Loucy (cell line): ENCODE data around the gene LRRC28.

ENCODE experiments used
- H2AFZ ChIP-seq: fragments of 200-600 bp; sonication (generic); 2 replicates; pipeline ENCODE4 v1.6.0; 2016; ENCODE audit warnings: antibody characterized with exemption, mild to moderate bottlenecking, low read length, moderate library complexity
- H3F3A ChIP-seq: fragments of 200-600 bp; 2 replicates; pipeline ENCODE4 v1.6.0; 2016; ENCODE audit warnings: antibody characterized with exemption, low read depth, mild to moderate bottlenecking
- H3K27me3 ChIP-seq: fragments of 200-600 bp; sonication (generic); 2 replicates; pipeline ENCODE4 v1.6.1; 2014; ENCODE audit warnings: low read length, mild to moderate bottlenecking; ENCODE audit not compliant: insufficient read depth, poor library complexity, severe bottlenecking
- H3K36me3 ChIP-seq: fragments of 200-600 bp; sonication (generic); 2 replicates; pipeline ENCODE4 v1.6.1; 2016; ENCODE audit warnings: low read length; ENCODE audit not compliant: insufficient read depth
- H3K4me1 ChIP-seq: fragments of 200-600 bp; sonication (generic); 2 replicates; pipeline ENCODE4 v1.5.1; 2014; ENCODE audit warnings: low read length, mild to moderate bottlenecking; ENCODE audit not compliant: insufficient read depth, poor library complexity, severe bottlenecking
- H3K4me2 ChIP-seq: fragments of 200-600 bp; sonication (generic); 2 replicates; pipeline ENCODE4 v1.6.0; 2014; ENCODE audit warnings: antibody characterized with exemption, low read length, low read depth, mild to moderate bottlenecking; ENCODE audit not compliant: poor library complexity, severe bottlenecking
- H3K4me3 ChIP-seq: fragments of 200-600 bp; sonication (generic); 2 replicates; pipeline ENCODE4 v1.5.1; 2014; ENCODE audit warnings: low read length, mild to moderate bottlenecking, mixed read lengths; ENCODE audit not compliant: poor library complexity, severe bottlenecking
- H3K79me2 ChIP-seq: fragments of 200-600 bp; sonication (generic); 2 replicates; pipeline ENCODE4 v1.6.1; 2014; ENCODE audit warnings: low read length; ENCODE audit not compliant: insufficient read depth
- H3K9ac ChIP-seq: fragments of 200-600 bp; sonication (generic); 2 replicates; pipeline ENCODE4 v1.6.0; 2014; ENCODE audit warnings: mild to moderate bottlenecking, low read depth, low read length, moderate library complexity; ENCODE audit not compliant: poor library complexity, severe bottlenecking
- H3K9me2 ChIP-seq: fragments of 200-600 bp; sonication (generic); replicated peaks from 2 replicates; pipeline ENCODE4 v1.6.1; 2016; ENCODE audit warnings: low read depth, low read length, mixed read lengths
- H3K9me3 ChIP-seq: fragments of 200-600 bp; sonication (generic); 2 replicates; pipeline ENCODE4 v1.6.1; 2014; ENCODE audit warnings: mild to moderate bottlenecking, antibody characterized with exemption, low read length, low read depth; ENCODE audit not compliant: insufficient read depth
- H4K20me1 ChIP-seq: fragments of 200-600 bp; sonication (generic); 2 replicates; pipeline ENCODE4 v1.6.0; 2014; ENCODE audit warnings: antibody characterized with exemption, low read length, mild to moderate bottlenecking; ENCODE audit not compliant: insufficient read depth, poor library complexity, severe bottlenecking
- CTCF ChIP-seq: fragments of 200-600 bp; sonication (generic); conservative IDR thresholded peaks from 2 replicates; pipeline ENCODE4 v1.5.1; 2014; ENCODE audit warnings: mild to moderate bottlenecking, antibody characterized with exemption, low read length
- EZH2phosphoT487 ChIP-seq: fragments of 200-600 bp; IDR thresholded peaks from 2 replicates; pipeline ENCODE4 v1.6.1; 2018; ENCODE audit warnings: antibody characterized with exemption, mild to moderate bottlenecking, moderate library complexity, borderline replicate concordance

LRRC28 gene

GRCh38 chr15:99412626-99413025, 161.3 kb downstream of the LRRC28 start:
- H3F3A ChIP-seq, result no peaks in the 10 kb centered on the region
- no peaks in the 10 kb centered on the region for H3K36me3 ChIP-seq
- no peak overlapping the region for H3K9ac ChIP-seq
- H4K20me1 ChIP-seq, result no peaks in the 10 kb centered on the region
- no peaks in the 10 kb centered on the region for H3K79me2 ChIP-seq
- H3K4me3 ChIP-seq, result no peak overlapping the region
- TF ChIP-seq CTCF, result no peak
- no peak for TF ChIP-seq EZH2phosphoT487
- H3K9me3 ChIP-seq, result no peaks in the 10 kb centered on the region
- no peak overlapping the region for H3K4me2 ChIP-seq
- H3K27me3 ChIP-seq, result no peaks in the 10 kb centered on the region
- H2AFZ ChIP-seq, result no peak overlapping the region
- no peaks in the 10 kb centered on the region for H3K9me2 ChIP-seq
- H3K4me1 ChIP-seq, result peaks cover 4% of the 10 kb centered on the region

- H3K4me2 ChIP-seq, result no peak overlapping the region
These were observed 162.9 kb downstream of the LRRC28 start for GRCh38 chr15:99413955-99414754.

GRCh38 chr15:99414755-99415731, 163.8 kb downstream of the LRRC28 start:
- Histone ChIP-seq H3K27me3 (no peaks in the 10 kb centered on the region), H3K36me3 (no peaks in the 10 kb centered on the region), H3K79me2 (no peaks in the 10 kb centered on the region), H3K4me3 (no peak overlapping the region), H2AFZ (no peak overlapping the region), H3F3A (no peaks in the 10 kb centered on the region), H3K9me3 (no peaks in the 10 kb centered on the region), H4K20me1 (no peaks in the 10 kb centered on the region), H3K4me1 (no peaks in the 10 kb centered on the region), H3K9ac (no peak overlapping the region), H3K9me2 (no peaks in the 10 kb centered on the region), H3K4me2 (no peak overlapping the region)
- TF ChIP-seq CTCF (no peak), EZH2phosphoT487 (no peak)

More at GRCh38 chr15:99413955-99414754, 162.9 kb downstream of the LRRC28 start:
- H3K9me3 ChIP-seq, result no peaks in the 10 kb centered on the region
- no peak overlapping the region for H3K9ac ChIP-seq
- H3K4me3 ChIP-seq, result no peak overlapping the region
- H3K9me2 ChIP-seq, result no peaks in the 10 kb centered on the region
- TF ChIP-seq EZH2phosphoT487 (no peak), CTCF (no peak)
- no peaks in the 10 kb centered on the region for H4K20me1 ChIP-seq
- H3F3A ChIP-seq, result no peaks in the 10 kb centered on the region
- H3K36me3 ChIP-seq, result no peaks in the 10 kb centered on the region
- H3K4me1 ChIP-seq, result no peaks in the 10 kb centered on the region
- no peaks in the 10 kb centered on the region for H3K79me2 ChIP-seq
- H2AFZ ChIP-seq, result no peak overlapping the region
- H3K27me3 ChIP-seq, result no peaks in the 10 kb centered on the region
